HG02759 (cell line): ENCODE data around the gene EIF5AL1.
A peak's percentile ranks its signal among the peaks of the same experiment; 100 is the strongest.
"Not testable (repeated sequence)": the region's sequence is repeated elsewhere in the genome, so short reads cannot be mapped to it uniquely, and the experiment has no call there.

Experiments
- ATAC-seq: cut with Tn5 transposase; IDR thresholded peaks from one replicate; pipeline ENCODE4 v1.9.1; 2021; ENCODE audit warnings: mild to moderate bottlenecking, moderate library complexity; ENCODE audit not compliant: unreplicated experiment

The EIF5AL1 gene

DNA sequence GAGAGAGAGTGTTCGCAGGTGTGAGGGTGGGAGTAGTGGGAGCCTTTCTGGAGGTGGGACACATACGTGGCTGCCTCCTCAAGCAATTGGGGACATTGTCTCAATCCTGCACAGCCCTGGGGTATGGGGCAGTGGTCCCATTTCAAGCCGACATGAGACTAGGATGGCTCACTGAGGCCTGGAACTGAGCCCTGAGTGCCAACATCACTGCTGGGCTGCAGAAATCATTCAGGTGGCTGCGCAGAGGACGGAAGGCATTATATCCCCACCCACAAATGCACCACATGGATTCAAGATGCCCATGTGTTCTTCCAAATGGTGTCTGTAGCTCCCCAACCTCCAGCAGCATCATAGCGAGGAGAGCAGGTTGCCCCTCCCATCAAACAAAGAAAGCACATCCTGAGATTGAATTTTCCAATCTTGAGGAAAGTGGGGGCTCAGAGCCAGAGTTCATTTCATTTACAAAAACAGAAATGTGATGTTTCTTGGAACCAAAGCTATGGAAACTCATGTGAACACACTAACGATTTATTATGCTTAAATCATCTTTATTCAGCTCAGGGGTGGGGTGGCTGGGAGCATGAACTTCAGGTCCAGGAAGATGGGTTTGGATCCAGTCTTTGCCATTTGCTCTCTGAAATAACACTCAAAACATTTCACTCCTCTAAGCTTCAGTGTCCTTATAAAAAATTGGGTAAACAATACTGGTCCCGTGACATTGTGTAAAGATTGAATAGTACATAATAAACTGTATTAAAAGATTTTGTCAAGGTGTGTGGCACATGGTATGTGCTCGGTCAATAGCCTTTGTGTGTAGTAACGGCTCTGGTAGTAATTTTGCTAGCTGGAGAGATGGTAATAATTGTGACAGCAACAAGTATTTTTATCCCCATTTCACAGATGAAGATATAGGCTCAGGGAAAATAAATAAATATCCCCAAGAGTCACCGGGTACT is 43.3 kb downstream of the EIF5AL1 start:
- no peak for ATAC-seq

- not testable (repeated sequence) for ATAC-seq
These were observed 44.6 kb downstream of the EIF5AL1 start for GRCh38 chr10:79556961-79557360.

GRCh38 chr10:79559726-79560125 is 47.4 kb downstream of the EIF5AL1 start:
- ATAC-seq = no peak

- ATAC-seq = no peak
These were observed 47.9 kb downstream of the EIF5AL1 start, which contains the start of gene SFTPA2 for GRCh38 chr10:79560160-79560709. TSS of gene SFTPA2 (minus strand) at chr10:79560407. CDS start at chr10:79559483, 924 bp downstream.

DNA sequence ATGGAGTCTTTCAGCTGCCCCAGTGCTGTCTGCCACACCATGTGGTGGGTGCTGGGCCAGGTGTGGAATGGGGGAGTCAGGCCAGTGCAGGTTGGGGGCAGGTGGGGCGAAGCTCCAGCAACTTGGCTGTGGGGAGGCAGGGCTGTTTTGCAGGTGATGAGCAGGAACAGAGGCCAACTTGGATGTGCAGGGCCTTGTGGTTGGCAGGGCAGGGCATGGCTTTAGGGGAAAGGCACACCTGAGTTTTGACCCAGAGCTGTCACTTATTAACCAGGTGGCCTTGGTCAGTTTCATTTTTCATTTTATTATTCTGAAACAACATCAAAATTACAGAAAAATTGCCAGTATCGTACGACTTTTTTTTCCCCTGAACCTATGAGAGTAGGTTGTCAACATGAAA is 48.9 kb downstream of the EIF5AL1 start:
- ATAC-seq = no peak

- peak; percentile 75 for ATAC-seq
These were observed 49.9 kb downstream of the EIF5AL1 start for GRCh38 chr10:79562135-79562756.

- no peak for ATAC-seq
These were observed 51.1 kb downstream of the EIF5AL1 start for GRCh38 chr10:79563426-79563825.
